ENCODE results near the gene HBM.
"Not testable (repeated sequence)": the region's sequence is repeated elsewhere in the genome, so short reads cannot be mapped to it uniquely, and the experiment has no call there.

The HBM gene, protein sequence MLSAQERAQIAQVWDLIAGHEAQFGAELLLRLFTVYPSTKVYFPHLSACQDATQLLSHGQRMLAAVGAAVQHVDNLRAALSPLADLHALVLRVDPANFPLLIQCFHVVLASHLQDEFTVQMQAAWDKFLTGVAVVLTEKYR

GRCh38 chr16:165539-166374, at the start of gene HBM:
TSS of gene HBM (plus strand) at chr16:165978. CDS start at chr16:165998, 20 bp downstream.
- no peak for DNase-seq

- no peak for DNase-seq
These were observed 49.8 kb upstream of the HBM start for GRCh38 chr16:116015-116414.

GRCh38 chr16:117379-118365, 48.1 kb upstream of the HBM start:
- DNase-seq = no peak

GRCh38 chr16:118857-119256, 46.9 kb upstream of the HBM start:
- no peak for DNase-seq

- no peak for DNase-seq
These were observed 46.5 kb upstream of the HBM start for GRCh38 chr16:119295-119694.

- no peak for DNase-seq
These were observed 45.8 kb upstream of the HBM start for GRCh38 chr16:119835-120491.

GRCh38 chr16:120756-121155, 45.0 kb upstream of the HBM start:
- no peak for DNase-seq

DNA sequence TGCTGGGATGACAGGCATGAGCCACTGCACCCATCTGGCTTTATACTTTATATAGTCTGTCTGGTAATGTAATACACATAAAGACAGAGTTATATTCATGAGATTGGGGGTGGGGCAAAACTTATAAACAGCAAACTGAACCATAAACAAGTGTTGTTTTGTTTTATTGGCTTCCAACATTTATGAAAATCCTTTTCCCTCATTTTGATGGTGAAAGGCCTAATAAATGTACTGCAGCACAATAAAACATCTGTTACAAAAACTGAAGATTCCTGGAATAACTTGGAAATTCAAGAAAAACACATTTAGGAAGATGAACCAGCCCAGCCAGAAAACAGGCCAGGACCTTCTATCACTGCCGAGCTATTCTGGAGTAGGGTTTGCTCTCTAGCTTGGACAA, 43.4 kb upstream of the HBM start:
- DNase-seq = no peak

DNA sequence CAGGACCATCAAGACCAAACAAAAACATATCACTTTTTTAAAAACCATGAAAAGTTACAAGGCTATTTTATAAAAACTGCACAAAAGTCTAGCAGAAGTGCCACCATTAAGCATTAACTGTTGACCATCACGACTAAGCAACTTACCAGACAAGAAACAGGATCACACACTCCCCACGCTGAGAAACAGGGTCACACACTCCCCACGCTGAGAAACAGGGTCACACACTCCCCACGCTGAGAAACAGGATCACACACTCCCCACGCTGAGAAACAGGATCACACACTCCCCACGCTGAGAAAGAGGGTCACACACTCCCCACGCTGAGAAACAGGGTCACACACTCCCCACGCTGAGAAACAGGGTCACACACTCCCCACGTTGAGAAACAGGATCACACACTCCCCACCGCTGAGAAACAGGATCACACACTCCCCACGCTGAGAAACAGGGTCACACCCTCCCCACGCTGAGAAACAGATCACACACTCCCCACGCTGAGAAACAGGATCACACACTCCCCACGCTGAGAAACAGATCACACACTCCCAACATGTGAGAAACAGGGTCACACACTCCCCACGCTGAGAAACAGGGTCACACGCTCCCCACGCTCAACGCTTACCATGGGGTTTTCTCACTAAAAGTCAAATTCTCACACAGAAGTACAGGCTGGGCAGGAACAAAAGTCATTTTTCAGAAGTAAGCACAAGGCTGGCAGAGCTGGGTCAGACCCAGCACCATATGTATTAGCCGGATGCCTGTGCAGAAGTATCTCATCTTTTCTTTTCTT, 42.0 kb upstream of the HBM start:
- DNase-seq = not testable (repeated sequence)

DNA sequence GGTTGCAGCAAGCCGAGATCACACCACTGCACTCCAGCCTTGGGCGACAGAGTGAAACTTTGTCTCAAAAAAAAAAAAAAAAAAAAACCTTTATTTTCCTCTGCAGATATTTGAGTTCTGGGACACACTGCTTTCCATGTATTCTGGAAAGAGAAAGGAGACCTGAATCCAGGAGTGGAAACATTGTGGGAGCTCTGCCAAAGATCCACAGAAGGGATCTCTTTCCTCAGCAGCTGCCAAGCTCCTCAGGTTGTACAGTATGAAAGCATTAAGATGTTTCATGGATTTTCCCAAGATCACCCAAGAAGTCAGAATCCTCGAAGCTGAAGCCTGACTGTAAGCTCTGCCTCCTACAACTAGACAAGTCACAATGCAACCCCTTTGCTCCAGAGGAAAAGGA, 40.8 kb upstream of the HBM start:
- DNase-seq = no peak

DNA sequence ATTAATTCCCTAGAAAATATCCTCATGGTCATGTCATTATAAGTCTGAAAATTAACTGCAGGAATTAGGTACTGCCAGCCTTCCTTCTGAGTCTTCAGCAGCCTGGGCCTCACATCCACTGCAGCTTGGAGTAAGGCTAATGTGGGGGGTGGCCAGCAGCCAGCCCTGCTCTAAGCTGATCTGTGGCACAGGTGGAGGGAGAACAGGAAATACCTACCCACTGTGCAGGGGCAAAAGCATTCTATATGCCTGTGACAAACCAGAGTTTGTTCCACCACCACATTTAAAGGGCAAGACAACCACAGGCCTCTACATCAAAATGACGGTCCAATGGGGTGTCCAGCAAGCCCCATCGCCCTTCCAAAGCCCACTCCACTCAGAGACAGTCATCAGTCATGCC, 36.7 kb upstream of the HBM start:
- DNase-seq = no peak

DNA sequence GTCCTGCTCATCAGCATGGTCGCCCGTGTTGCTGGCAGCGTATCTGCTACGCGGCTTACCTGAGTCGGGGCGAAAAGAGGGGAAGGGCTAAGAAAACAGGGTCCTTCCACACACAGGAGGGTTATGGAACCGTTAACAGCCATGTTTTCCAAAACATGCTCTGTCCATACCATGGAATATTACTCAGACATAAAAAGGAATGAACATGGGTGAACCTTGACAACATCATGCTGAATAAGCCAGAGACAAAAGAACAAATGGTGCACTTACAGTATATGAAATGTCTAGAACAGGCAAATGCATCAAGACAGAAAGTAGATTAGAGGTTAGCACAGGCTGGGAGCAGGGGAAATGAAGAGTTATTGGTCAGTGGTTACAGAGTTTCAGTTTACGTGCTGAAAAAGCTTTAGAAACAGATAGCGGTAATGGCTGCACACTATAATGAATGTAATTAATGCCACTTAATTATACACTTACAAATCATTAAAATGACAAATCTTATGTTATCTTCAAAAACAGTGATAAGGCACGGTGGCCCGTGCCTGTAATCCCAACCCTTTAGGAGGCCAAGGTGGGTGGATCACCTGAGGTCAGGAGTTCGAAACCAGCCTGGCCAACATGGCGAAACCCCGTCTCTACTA, 35.1 kb upstream of the HBM start:
- DNase-seq = no peak

DNA sequence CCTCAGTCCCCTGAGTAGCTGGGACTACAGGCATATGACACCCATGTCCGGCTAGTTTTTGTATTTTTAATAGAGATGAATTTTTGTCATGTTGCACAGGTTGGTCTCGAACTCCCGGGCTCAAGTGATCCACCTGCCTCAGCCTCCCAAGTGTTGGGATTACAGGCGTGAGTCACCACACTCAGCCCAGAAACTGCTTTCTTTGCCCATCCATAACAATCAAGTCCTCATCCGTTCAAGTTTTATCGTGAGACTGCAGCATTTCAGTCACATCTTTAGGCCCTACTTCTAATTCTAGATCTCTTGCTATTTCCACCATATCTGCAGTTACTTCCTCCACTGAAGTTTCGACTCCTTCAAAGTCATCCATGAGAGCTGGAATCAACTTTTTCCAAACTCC, 33.7 kb upstream of the HBM start:
- no peak for DNase-seq

GRCh38 chr16:133716-134115, 32.1 kb upstream of the HBM start:
- DNase-seq = no peak

GRCh38 chr16:138049-138417, 27.7 kb upstream of the HBM start:
- no peak for DNase-seq

GRCh38 chr16:140175-140857, 25.5 kb upstream of the HBM start:
- no peak for DNase-seq

DNA sequence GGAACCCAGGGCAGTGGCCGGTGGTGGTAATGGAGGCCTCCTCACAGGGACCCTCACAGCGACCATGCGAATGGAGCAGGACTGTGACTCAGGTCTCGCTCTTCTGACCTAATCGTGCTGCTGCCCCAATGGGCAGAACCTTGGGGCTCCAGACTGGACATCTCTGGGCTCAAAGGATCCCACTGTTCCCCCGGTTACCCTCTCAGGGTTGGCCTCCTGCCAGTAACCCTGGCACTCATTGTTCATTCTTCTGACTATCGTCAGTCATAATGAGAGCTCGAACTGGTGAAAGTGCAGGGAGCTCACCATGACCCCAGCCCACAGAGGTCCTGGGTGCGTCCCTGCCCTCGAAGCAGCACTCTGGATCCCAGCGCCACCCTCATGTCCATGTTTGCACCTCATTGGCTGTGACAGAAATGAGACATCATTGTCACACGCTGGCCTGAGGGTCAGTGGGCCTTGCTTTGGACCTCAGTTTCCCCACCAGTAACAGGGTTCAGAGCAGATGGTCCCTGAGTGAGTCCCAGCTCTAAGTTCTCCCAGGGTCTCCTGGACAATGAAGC, 23.3 kb upstream of the HBM start:
- no peak for DNase-seq

- no peak for DNase-seq
These were observed 22.7 kb upstream of the HBM start for GRCh38 chr16:143047-143446.

DNA sequence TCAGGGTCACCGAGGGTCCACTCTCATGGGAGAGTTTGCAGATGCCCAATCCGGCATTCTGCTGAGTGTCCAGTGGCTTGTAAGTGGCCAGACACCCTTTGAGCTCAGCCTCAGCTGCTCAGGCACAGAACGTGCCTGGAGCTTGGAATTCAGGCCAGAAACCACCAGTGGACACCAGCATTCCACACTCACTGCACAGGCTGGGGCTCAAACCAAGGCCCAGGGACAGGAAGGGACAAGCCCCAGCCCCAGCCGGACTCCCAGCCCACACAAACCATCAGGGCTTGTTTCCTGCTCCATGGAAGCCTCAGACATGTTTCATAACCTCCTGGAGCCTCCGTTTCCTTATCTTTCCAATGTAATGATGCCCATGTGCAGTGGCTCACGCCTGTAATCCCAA, 22.3 kb upstream of the HBM start:
- no peak for DNase-seq

GRCh38 chr16:144797-145252, 21.0 kb upstream of the HBM start:
- DNase-seq = no peak

- DNase-seq = no peak
These were observed 19.1 kb upstream of the HBM start for GRCh38 chr16:146646-147045.
